GM19328 (cell line): ENCODE results near the gene EEF1B2.

Experiments
- ATAC-seq: cut with Tn5 transposase; IDR thresholded peaks from one replicate; pipeline ENCODE4 v1.9.1; 2021; ENCODE audit warnings: mild to moderate bottlenecking, moderate library complexity; ENCODE audit not compliant: unreplicated experiment

Gene EEF1B2

GRCh38 chr2:206211657-206212255, 52.1 kb downstream of the EEF1B2 start:
- ATAC-seq: no peak
